Vagina (tissue), 2 donors: ENCODE results near the gene ENTPD7. TPM values are rescaled to one million over a fixed set of nuclear protein-coding genes. Genes with fewer than 3 reads are reported as not detected.
"Not testable (repeated sequence)": the region's sequence is repeated elsewhere in the genome, so short reads cannot be mapped to it uniquely, and the experiment has no call there.

Experiments used
- DNase-seq, 2 donors: peaks; one replicate each; pipeline ENCODE4 v3.0.0-alpha.2; 2017; ENCODE audit errors: extremely low spot score in 2 of 2
- H3K27ac ChIP-seq: fragments of 200-600 bp; sonication (generic); one replicate; pipeline ENCODE4 v1.5.1; 2019
- H3K27me3 ChIP-seq: fragments of 200-600 bp; sonication (generic); one replicate; pipeline ENCODE4 v1.5.1; 2019
- H3K36me3 ChIP-seq, 2 donors: fragments of 200-600 bp; sonication (generic); one replicate each; pipeline ENCODE4 v1.5.1; 2017 to 2019
- H3K4me1 ChIP-seq: fragments of 200-600 bp; sonication (generic); one replicate; pipeline ENCODE4 v1.5.1; 2019
- H3K4me3 ChIP-seq, 2 donors: fragments of 200-600 bp; sonication (generic); 1 replicate in 1 of 2; 2 replicates in 1 of 2; pipeline ENCODE4 v1.5.1; 2016 to 2019
- H3K9me3 ChIP-seq: fragments of 200-600 bp; sonication (generic); one replicate; pipeline ENCODE4 v1.5.1; 2019
- POLR2A ChIP-seq, 2 donors: fragments of 450-650 bp; IDR thresholded peaks; one replicate each; pipeline ENCODE4 v1.6.1; 2017; ENCODE audit warnings: antibody characterized with exemption in 2 of 2, mild to moderate bottlenecking in 2 of 2, moderate library complexity in 2 of 2
- POLR2AphosphoS5 ChIP-seq, 2 donors: sonication (generic); formaldehyde crosslinking; IDR thresholded peaks; one replicate each; pipeline ENCODE4 v1.9.0; 2017; ENCODE audit warnings: antibody characterized with exemption in 2 of 2, mild to moderate bottlenecking in 2 of 2, low read depth in 1 of 2; ENCODE audit not compliant: insufficient read depth in 1 of 2
- intact Hi-C: fragments of 100-400 bp; cut with DNase I; formaldehyde crosslinking; loops from one replicate; pipeline ENCODE4 v1.15.1; 2023
- total RNA-seq: library from RNA; depleted of rRNA; stranded (reverse); fragments of >200 nt; gene quantifications from one replicate; pipeline ENCODE4 v1.2.3, GENCODE V29; 2016
- TF ChIP-seq, protein P1 (sequence below), 3 experiments: fragments of 450-650 bp in 2 of 3; fragments of 200-600 bp in 1 of 3; sonication (generic) in 1 of 3; IDR thresholded peaks; one replicate each; pipeline ENCODE4 v1.5.1; 2017 to 2019; ENCODE audit warnings: antibody characterized with exemption in 3 of 3, mild to moderate bottlenecking in 2 of 3, moderate library complexity in 2 of 3

ENTPD7 gene
- total RNA-seq, 1 donor from 2014 or later = 6.6 TPM

DNA sequence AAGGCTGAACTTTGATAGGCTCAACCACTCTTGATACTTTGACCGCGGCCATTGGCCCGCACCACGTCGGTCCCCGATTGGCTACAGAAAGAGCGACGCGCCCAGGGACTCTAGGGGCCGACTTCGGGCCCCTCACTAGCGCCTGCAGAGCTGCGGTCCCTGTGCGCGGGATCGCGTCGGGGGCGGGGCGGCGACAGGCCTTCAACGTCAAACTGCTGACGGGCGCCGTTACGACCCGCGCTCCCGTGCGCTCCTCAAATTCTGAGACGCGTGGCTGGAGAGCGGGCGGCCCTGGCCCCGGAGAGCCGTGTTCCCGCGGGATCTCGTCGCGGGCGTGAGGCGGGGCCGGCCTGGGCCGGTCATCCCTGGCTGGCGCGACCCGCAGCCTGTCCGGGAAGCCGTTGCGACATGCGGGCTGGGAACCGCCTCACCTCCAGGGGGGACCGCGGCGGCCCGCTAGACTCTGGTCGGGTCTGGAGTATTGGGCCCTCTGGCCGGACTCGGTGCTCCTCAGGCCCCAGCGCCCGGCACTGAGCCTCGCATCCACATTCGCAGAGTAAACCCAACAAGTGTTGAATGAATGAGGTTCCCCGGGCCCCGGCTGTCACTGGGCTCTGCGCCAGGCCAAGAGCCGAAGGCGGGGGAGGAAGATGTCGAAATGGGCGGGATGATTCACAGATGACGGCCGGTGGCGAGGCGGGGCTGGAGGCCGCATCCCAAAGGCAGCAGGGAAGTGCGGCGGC lies 38.4 kb upstream of the ENTPD7 start:
- peak in 1 of 2 donors; percentile 97 for DNase-seq
- TF ChIP-seq, protein P1, sequence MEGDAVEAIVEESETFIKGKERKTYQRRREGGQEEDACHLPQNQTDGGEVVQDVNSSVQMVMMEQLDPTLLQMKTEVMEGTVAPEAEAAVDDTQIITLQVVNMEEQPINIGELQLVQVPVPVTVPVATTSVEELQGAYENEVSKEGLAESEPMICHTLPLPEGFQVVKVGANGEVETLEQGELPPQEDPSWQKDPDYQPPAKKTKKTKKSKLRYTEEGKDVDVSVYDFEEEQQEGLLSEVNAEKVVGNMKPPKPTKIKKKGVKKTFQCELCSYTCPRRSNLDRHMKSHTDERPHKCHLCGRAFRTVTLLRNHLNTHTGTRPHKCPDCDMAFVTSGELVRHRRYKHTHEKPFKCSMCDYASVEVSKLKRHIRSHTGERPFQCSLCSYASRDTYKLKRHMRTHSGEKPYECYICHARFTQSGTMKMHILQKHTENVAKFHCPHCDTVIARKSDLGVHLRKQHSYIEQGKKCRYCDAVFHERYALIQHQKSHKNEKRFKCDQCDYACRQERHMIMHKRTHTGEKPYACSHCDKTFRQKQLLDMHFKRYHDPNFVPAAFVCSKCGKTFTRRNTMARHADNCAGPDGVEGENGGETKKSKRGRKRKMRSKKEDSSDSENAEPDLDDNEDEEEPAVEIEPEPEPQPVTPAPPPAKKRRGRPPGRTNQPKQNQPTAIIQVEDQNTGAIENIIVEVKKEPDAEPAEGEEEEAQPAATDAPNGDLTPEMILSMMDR (IDR thresholded peaks at IDR 0.05) = no peak
- TF ChIP-seq POLR2AphosphoS5 (IDR thresholded peaks at IDR 0.05; ENCODE audit: insufficient read depth in 1 of 2, low read depth in 1 of 2) (peak; percentile 44 to 97), POLR2A (IDR thresholded peaks at IDR 0.05) (peak in 1 of 2 donors; percentile 87)
- Histone ChIP-seq H3K9me3 (no peaks in the 10 kb centered on the region), H3K27ac (peak overlapping the region; percentile 98), H3K4me1 (peaks cover 48% of the 10 kb centered on the region), H3K36me3 (no peaks in the 10 kb centered on the region), H3K27me3 (no peaks in the 10 kb centered on the region), H3K4me3 (peak overlapping the region; percentile 94 to 98)
- intact Hi-C loops = loop anchor here (5.0 kb wide), 1 partner anchor 36 kb away; the partner anchor contains the start of gene ENTPD7

DNA sequence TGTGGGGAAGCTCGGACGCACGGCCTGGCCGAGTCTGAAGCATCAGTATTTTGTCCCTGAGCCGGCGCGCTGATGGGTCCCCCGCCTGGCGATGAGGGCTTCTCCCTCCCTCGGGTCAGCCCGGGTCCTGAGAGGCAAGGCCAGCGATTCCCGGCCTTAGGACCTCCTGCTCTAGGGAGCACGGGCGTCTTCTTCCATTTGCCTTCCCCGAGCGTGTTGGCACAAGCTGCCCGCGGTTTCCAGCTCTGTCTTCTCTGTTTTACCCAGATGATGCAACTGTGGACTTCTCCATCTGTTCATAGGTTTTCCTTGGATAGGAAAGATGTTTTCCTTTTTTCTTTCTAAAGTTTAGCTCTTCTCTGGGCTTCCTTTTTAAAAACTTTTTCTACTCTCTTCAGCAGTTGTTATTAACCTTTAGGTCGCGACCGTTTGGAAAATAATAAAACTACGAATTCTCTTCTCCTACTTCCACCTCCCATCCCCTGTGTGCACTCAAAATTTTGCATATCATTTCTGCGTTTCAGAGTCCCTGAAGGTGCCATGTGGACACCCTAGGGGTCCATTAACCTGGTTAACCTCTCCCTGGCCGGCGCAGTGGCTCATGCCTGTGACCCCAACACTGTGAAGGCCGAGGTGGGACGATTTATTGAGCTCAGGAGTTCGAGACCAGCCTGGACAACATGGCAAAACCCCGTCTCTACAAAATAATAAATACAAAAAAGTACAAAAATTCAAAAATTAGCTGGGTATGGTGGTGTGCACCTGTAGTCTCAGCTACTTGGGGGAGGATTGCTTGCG lies 37.7 kb upstream of the ENTPD7 start:
- peak overlapping the region; percentile 94 to 98 for H3K4me3 ChIP-seq
- peak overlapping the region; percentile 98 for H3K27ac ChIP-seq
- TF ChIP-seq POLR2AphosphoS5 (IDR thresholded peaks at IDR 0.05; ENCODE audit: insufficient read depth in 1 of 2, low read depth in 1 of 2) = peak in 1 of 2 donors; percentile 74
- TF ChIP-seq, protein P1 (IDR thresholded peaks at IDR 0.05) = no peak
- no peaks in the 10 kb centered on the region for H3K27me3 ChIP-seq
- peaks cover 40% of the 10 kb centered on the region for H3K4me1 ChIP-seq
- intact Hi-C loops = loop anchor here (5.0 kb wide), 1 partner anchor 36 kb away; the partner anchor contains the start of gene ENTPD7
- H3K9me3 ChIP-seq = no peaks in the 10 kb centered on the region
- no peak for DNase-seq
- no peaks in the 10 kb centered on the region for H3K36me3 ChIP-seq

DNA sequence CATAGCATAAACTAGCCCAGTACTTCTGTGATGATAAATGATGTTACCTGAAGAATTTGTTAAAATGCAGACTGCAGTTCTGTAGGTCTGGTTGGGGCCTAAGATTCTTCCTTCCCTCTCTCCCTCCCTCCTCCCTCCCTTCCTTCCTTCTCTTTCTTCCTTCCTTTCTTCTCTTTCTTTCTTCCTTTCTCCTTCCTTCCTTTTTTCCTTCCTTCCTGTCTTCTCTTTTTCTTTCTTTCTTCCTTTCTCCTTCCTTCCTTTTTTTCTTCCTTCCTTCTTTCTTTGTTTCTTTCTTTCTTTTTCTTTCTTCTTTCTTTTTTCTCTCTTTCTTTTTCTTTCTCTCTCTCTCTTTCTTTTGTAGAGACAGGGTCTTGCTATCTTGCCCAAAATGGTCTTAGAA lies 35.4 kb upstream of the ENTPD7 start:
- DNase-seq = no peak
- no peaks in the 10 kb centered on the region for H3K27me3 ChIP-seq
- intact Hi-C loops = loop anchor here (5.0 kb wide), 1 partner anchor 33 kb away; the partner anchor contains the start of gene ENTPD7
- no peak for TF ChIP-seq POLR2AphosphoS5 (IDR thresholded peaks at IDR 0.05; ENCODE audit: insufficient read depth in 1 of 2, low read depth in 1 of 2)
- no peaks in the 10 kb centered on the region for H3K9me3 ChIP-seq
- H3K4me3 ChIP-seq = no peak overlapping the region
- no peak overlapping the region for H3K27ac ChIP-seq
- H3K4me1 ChIP-seq = peaks cover 18% of the 10 kb centered on the region
- no peaks in the 10 kb centered on the region for H3K36me3 ChIP-seq

DNA sequence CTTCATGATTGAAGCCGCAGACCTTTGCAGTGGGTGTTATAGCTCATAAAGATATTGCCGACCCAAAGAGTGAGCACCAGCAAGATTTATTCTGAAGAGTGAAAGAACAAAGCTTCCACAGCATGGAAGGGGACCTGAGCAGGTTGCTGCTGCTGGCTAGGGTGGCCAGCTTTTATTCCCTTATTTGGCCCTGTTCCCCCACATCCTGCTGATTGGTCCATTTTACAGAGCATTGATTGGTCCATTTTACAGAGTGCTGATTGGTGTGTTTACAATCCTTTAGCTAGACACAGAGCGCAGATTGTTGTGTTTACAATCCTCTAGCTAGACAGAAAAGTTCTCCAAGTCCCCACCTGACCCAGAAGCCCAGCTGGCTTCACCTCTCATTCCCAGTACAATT lies 34.2 kb upstream of the ENTPD7 start:
- intact Hi-C loops, DNase-seq, H3K27me3 ChIP-seq, H3K27ac ChIP-seq, H3K4me1 ChIP-seq, H3K9me3 ChIP-seq, H3K4me3 ChIP-seq, H3K36me3 ChIP-seq: not testable (repeated sequence)

DNA sequence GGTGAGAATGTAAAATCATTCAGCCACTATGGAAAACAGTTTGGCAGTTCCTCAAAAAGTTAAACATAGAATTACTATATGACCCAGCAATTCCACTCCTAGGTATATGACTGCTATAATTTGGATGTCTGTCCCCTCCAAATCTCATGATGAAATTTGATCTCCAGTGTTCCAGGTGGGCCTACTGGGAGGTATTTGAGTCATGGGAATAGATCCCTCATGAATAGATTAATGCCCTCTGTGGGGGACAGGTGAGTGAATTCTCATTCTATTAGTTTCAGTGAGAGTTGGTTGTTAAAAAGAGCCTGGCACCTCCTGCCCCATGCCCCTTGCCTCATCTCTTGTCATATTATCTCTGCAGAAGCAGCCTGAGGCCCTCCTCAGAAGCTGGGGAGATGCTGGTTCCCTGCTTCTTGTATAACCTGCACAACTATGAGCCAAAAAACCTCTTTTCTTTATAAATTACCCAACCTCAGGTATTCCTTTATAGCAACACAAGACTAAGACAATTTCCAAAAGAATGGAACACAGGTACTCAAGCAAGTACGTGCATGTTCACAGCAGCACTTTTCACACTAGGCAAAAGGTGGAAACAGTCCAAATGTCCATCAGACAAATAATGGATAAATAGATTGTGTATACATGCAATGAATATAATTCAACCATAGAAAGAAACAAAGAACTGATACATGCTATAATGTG lies 30.2 kb upstream of the ENTPD7 start:
- Histone ChIP-seq H3K27me3 (no peaks in the 10 kb centered on the region), H3K36me3 (no peaks in the 10 kb centered on the region), H3K4me1 (no peaks in the 10 kb centered on the region), H3K4me3 (no peak overlapping the region), H3K9me3 (no peaks in the 10 kb centered on the region), H3K27ac (no peak overlapping the region)
- no peak for DNase-seq
- intact Hi-C loops = no loop called here
- TF ChIP-seq POLR2A (IDR thresholded peaks at IDR 0.05) (no peak), POLR2AphosphoS5 (IDR thresholded peaks at IDR 0.05; ENCODE audit: insufficient read depth in 1 of 2, low read depth in 1 of 2) (no peak)
- TF ChIP-seq, protein P1 (IDR thresholded peaks at IDR 0.05) = no peak
